Right atrium auricular region (tissue), 2 donors: ENCODE results near the gene SHROOM2. TPM values are rescaled to one million over a fixed set of nuclear protein-coding genes. Genes with fewer than 3 reads are reported as not detected.

Source experiments
- DNase-seq: peaks from one replicate; pipeline ENCODE4 v3.0.0-alpha.2; 2019; ENCODE audit warnings: low spot score
- H3K27ac ChIP-seq, 2 donors: fragments of 200-600 bp; sonication (generic); 1 replicate in 1 of 2; 2 replicates in 1 of 2; pipeline ENCODE4 v1.5.1; 2016 to 2019
- H3K27me3 ChIP-seq, 2 donors: fragments of 200-600 bp; sonication (generic); one replicate each; pipeline versions ENCODE4 v1.5.1 to v1.6.0; 2017 to 2019
- H3K36me3 ChIP-seq: fragments of 200-600 bp; sonication (generic); one replicate; pipeline ENCODE4 v1.5.1; 2016
- H3K4me1 ChIP-seq, 2 donors: fragments of 200-600 bp; sonication (generic); one replicate each; pipeline versions ENCODE4 v1.5.1 to v1.6.0; 2017 to 2019
- H3K4me3 ChIP-seq, 2 donors: fragments of 200-600 bp; sonication (generic); 1 replicate in 1 of 2; 2 replicates in 1 of 2; pipeline ENCODE4 v1.5.1; 2017 to 2019; ENCODE audit warnings: mild to moderate bottlenecking in 1 of 2, moderate library complexity in 1 of 2
- H3K9me3 ChIP-seq, 2 donors: fragments of 200-600 bp; sonication (generic); one replicate each; pipeline ENCODE4 v1.5.1; 2019
- total RNA-seq, 2 donors: library from RNA; depleted of rRNA; stranded (reverse); fragments of >200 nt; gene quantifications; one replicate each; pipeline ENCODE4 v1.1.0, GENCODE V29; 2016
- TF ChIP-seq, protein P1 (sequence below), 2 donors: fragments of 200-600 bp; sonication (generic); IDR thresholded peaks; one replicate each; pipeline ENCODE4 v1.5.1; 2019; ENCODE audit warnings: antibody characterized with exemption in 2 of 2

The SHROOM2 gene
- total RNA-seq, 2 donors from 2014 or later, result 2.7 to 6.4 TPM

DNA sequence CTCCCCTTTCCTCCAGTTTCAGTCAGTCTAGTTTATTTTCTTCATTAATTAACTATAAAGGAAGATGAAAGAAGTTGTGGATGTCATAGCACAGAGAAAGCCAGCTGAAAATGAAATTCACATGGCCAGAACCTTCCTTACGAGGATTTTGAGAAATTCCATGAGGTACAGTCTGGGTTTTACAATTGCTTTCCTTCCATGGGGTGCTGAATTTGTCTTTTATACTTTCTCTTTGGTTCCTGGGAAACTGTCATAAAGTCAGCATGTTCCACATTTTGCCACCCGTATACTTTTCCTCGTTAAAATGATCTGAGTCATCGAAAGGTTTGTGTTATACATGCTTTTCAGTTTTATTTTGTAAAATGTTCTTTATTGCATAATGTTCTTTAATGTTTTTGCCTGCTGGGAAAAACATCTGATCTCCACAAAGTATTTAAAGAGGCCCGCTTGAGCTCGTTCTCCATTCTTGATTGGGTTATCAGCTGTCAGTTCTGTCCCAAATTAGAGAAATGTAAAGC lies 102.8 kb downstream of the SHROOM2 start:
- H3K27me3 ChIP-seq, result no peaks in the 10 kb centered on the region
- no peaks in the 10 kb centered on the region for H3K9me3 ChIP-seq
- no peak for DNase-seq

DNA sequence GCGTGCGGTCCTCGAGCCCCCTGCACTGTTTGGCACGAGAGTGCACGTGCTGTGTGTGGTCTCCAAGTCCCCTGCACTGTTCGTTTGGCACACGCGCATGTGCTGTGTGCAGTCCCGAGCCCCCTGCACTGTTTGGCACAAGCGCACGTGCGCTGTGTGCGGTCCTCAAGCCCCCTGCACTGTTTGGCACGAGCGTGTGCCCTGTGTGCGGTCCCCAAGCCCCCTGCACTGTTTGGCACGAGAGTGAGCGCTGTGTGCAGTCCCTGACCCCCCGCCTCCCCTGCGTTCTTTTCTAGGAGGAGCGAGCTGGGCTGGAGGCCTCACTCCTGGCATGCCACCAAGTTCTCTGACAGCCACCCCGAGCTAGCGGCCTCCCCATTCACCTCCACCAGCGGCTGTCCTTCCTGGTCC lies 104.5 kb downstream of the SHROOM2 start:
- Histone ChIP-seq H3K36me3 (no peaks in the 10 kb centered on the region), H3K27me3 (no peaks in the 10 kb centered on the region), H3K4me3 (no peak overlapping the region), H3K9me3 (no peaks in the 10 kb centered on the region), H3K27ac (no peak overlapping the region), H3K4me1 (no peaks in the 10 kb centered on the region)
- no peak for DNase-seq
- TF ChIP-seq, protein P1, sequence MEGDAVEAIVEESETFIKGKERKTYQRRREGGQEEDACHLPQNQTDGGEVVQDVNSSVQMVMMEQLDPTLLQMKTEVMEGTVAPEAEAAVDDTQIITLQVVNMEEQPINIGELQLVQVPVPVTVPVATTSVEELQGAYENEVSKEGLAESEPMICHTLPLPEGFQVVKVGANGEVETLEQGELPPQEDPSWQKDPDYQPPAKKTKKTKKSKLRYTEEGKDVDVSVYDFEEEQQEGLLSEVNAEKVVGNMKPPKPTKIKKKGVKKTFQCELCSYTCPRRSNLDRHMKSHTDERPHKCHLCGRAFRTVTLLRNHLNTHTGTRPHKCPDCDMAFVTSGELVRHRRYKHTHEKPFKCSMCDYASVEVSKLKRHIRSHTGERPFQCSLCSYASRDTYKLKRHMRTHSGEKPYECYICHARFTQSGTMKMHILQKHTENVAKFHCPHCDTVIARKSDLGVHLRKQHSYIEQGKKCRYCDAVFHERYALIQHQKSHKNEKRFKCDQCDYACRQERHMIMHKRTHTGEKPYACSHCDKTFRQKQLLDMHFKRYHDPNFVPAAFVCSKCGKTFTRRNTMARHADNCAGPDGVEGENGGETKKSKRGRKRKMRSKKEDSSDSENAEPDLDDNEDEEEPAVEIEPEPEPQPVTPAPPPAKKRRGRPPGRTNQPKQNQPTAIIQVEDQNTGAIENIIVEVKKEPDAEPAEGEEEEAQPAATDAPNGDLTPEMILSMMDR (IDR thresholded peaks at IDR 0.05), result no peak

More for the DNA sequence above, 102.8 kb downstream of the SHROOM2 start:
- Histone ChIP-seq H3K4me1 (no peaks in the 10 kb centered on the region), H3K36me3 (no peaks in the 10 kb centered on the region), H3K4me3 (no peak overlapping the region), H3K27ac (no peak overlapping the region)
- TF ChIP-seq, protein P1 (IDR thresholded peaks at IDR 0.05), result no peak

GRCh38 chrX:9895225-9895912 lies 109.1 kb downstream of the SHROOM2 start:
- H3K36me3 ChIP-seq, result no peaks in the 10 kb centered on the region
- no peaks in the 10 kb centered on the region for H3K9me3 ChIP-seq
- H3K4me1 ChIP-seq, result no peaks in the 10 kb centered on the region
- TF ChIP-seq, protein P1 (IDR thresholded peaks at IDR 0.05), result no peak
- H3K4me3 ChIP-seq, result no peak overlapping the region
- H3K27me3 ChIP-seq, result no peaks in the 10 kb centered on the region
- no peak overlapping the region for H3K27ac ChIP-seq
- no peak for DNase-seq

- TF ChIP-seq, protein P1 (IDR thresholded peaks at IDR 0.05), result no peak
- H3K36me3 ChIP-seq, result no peaks in the 10 kb centered on the region
These were observed 111.5 kb downstream of the SHROOM2 start for GRCh38 chrX:9897761-9898161.

GRCh38 chrX:9899640-9900111 lies 113.4 kb downstream of the SHROOM2 start:
- no peaks in the 10 kb centered on the region for H3K36me3 ChIP-seq
- H3K27ac ChIP-seq, result no peak overlapping the region
- DNase-seq, result no peak
- no peaks in the 10 kb centered on the region for H3K27me3 ChIP-seq
- H3K4me3 ChIP-seq, result no peak overlapping the region
- H3K9me3 ChIP-seq, result no peaks in the 10 kb centered on the region
- TF ChIP-seq, protein P1 (IDR thresholded peaks at IDR 0.05), result no peak
- no peaks in the 10 kb centered on the region for H3K4me1 ChIP-seq

More at GRCh38 chrX:9897761-9898161, 111.5 kb downstream of the SHROOM2 start:
- Histone ChIP-seq H3K9me3 (no peaks in the 10 kb centered on the region), H3K4me3 (no peak overlapping the region), H3K27ac (no peak overlapping the region), H3K4me1 (no peaks in the 10 kb centered on the region), H3K27me3 (no peaks in the 10 kb centered on the region)
- DNase-seq, result no peak
